SK-N-SH (cell line): ENCODE measurements around the gene ACSS2.

Experiments
- FOSL2 ChIP-seq: IDR thresholded peaks from 2 replicates; pipeline ENCODE4 v1.4.0; 2012; ENCODE audit warnings: low read depth, mild to moderate bottlenecking, moderate library complexity, borderline replicate concordance
- MEF2A ChIP-seq: IDR thresholded peaks from 2 replicates; pipeline ENCODE4 v1.4.0; 2012; ENCODE audit warnings: low read depth, borderline replicate concordance
- MXI1 ChIP-seq: IDR thresholded peaks from 2 replicates; pipeline ENCODE4 v1.6.1; 2012; ENCODE audit warnings: mild to moderate bottlenecking, low read depth, low read length, improper control_type of control experiment
- YY1 ChIP-seq: IDR thresholded peaks from 2 replicates; pipeline ENCODE4 v1.4.0; 2012; ENCODE audit warnings: low read depth, mild to moderate bottlenecking
- TF ChIP-seq, protein P1 (sequence below): fragments of 200-600 bp; sonication (generic); IDR thresholded peaks from 2 replicates; pipeline ENCODE4 v1.6.1; 2017; ENCODE audit warnings: antibody characterized with exemption, mild to moderate bottlenecking, moderate library complexity
- TF ChIP-seq, protein P2 (sequence below): fragments of 150-350 bp; IDR thresholded peaks from 2 replicates; pipeline ENCODE4 v1.6.1; 2017; ENCODE audit warnings: antibody characterized with exemption, low read length, low read depth, borderline replicate concordance
- TF ChIP-seq, protein P3 (sequence below): IDR thresholded peaks from 2 replicates; pipeline ENCODE4; 2012
- TF ChIP-seq, protein P4 (sequence below): IDR thresholded peaks from 2 replicates; pipeline ENCODE4 v1.4.0; 2012; ENCODE audit warnings: low read depth

DNA sequence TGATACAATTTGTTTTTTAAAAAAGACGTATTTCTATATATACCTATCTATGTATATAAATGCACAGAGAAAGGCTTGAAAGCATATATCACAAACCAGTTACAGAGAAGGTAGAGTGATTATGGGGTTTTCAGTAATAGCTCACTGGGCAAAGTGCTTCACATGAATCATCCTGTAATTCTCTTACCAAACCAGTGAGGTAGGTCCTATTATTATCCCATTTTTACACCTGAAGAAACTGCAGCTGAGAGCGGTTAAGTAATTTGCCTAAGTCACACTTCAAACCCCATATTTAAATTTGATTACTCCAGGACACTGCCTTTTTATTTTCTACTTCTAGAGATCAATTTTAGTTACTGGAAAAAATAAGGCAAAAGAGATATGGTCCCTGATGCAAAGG, 74.8 kb downstream of the ACSS2 start:
- TF ChIP-seq, protein P1, sequence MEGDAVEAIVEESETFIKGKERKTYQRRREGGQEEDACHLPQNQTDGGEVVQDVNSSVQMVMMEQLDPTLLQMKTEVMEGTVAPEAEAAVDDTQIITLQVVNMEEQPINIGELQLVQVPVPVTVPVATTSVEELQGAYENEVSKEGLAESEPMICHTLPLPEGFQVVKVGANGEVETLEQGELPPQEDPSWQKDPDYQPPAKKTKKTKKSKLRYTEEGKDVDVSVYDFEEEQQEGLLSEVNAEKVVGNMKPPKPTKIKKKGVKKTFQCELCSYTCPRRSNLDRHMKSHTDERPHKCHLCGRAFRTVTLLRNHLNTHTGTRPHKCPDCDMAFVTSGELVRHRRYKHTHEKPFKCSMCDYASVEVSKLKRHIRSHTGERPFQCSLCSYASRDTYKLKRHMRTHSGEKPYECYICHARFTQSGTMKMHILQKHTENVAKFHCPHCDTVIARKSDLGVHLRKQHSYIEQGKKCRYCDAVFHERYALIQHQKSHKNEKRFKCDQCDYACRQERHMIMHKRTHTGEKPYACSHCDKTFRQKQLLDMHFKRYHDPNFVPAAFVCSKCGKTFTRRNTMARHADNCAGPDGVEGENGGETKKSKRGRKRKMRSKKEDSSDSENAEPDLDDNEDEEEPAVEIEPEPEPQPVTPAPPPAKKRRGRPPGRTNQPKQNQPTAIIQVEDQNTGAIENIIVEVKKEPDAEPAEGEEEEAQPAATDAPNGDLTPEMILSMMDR: no peak
- TF ChIP-seq, protein P2, sequence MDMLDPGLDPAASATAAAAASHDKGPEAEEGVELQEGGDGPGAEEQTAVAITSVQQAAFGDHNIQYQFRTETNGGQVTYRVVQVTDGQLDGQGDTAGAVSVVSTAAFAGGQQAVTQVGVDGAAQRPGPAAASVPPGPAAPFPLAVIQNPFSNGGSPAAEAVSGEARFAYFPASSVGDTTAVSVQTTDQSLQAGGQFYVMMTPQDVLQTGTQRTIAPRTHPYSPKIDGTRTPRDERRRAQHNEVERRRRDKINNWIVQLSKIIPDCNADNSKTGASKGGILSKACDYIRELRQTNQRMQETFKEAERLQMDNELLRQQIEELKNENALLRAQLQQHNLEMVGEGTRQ: no peak
- TF ChIP-seq MEF2A (no peak), YY1 (no peak), FOSL2 (no peak), MXI1 (no peak)
- TF ChIP-seq, protein P3, sequence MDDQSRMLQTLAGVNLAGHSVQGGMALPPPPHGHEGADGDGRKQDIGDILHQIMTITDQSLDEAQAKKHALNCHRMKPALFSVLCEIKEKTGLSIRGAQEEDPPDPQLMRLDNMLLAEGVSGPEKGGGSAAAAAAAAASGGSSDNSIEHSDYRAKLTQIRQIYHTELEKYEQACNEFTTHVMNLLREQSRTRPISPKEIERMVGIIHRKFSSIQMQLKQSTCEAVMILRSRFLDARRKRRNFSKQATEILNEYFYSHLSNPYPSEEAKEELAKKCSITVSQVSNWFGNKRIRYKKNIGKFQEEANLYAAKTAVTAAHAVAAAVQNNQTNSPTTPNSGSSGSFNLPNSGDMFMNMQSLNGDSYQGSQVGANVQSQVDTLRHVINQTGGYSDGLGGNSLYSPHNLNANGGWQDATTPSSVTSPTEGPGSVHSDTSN: no peak
- TF ChIP-seq, protein P4, sequence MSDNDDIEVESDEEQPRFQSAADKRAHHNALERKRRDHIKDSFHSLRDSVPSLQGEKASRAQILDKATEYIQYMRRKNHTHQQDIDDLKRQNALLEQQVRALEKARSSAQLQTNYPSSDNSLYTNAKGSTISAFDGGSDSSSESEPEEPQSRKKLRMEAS: no peak
